Liver (tissue), 9 donors: ENCODE measurements around the gene ARFIP1. TPM values are rescaled to one million over a fixed set of nuclear protein-coding genes. Genes with fewer than 3 reads are reported as not detected.

Source experiments
- DNase-seq: peaks from one replicate; pipeline ENCODE4 v3.0.0-alpha.2; 2017; ENCODE audit warnings: low spot score
- H3K27ac ChIP-seq, 2 donors: one replicate each; pipeline ENCODE4 v1.7.0; 2013; ENCODE audit warnings: inconsistent platforms in 2 of 2, low read length in 2 of 2, control low read depth in 1 of 2, low read depth in 1 of 2, mild to moderate bottlenecking in 1 of 2
- H3K27me3 ChIP-seq, 4 donors: one replicate each; pipeline versions ENCODE4 v1.6.1 to v1.7.0; 2013; ENCODE audit warnings: low read length in 3 of 4, inconsistent platforms in 1 of 4, mild to moderate bottlenecking in 1 of 4, moderate library complexity in 1 of 4; ENCODE audit not compliant: control insufficient read depth in 4 of 4, insufficient read depth in 4 of 4
- H3K36me3 ChIP-seq, 4 donors: one replicate each; pipeline versions ENCODE4 v1.6.1 to v1.7.0; 2013; ENCODE audit warnings: low read length in 3 of 4, mild to moderate bottlenecking in 3 of 4, low read depth in 1 of 4, moderate library complexity in 1 of 4; ENCODE audit not compliant: control insufficient read depth in 4 of 4, insufficient read depth in 3 of 4
- H3K4me1 ChIP-seq, 4 donors: one replicate each; pipeline versions ENCODE4 v1.6.1 to v1.7.0; 2013; ENCODE audit warnings: low read length in 3 of 4, mild to moderate bottlenecking in 3 of 4, moderate library complexity in 1 of 4; ENCODE audit not compliant: control insufficient read depth in 4 of 4, insufficient read depth in 4 of 4
- H3K4me3 ChIP-seq, 3 donors: one replicate each; pipeline versions ENCODE4 v1.6.1 to v1.7.0; 2013; ENCODE audit warnings: low read length in 3 of 3, control low read depth in 1 of 3, low read depth in 1 of 3, mild to moderate bottlenecking in 1 of 3
- H3K9ac ChIP-seq, 2 donors: one replicate each; pipeline ENCODE4 v1.7.0; 2013; ENCODE audit warnings: low read length in 2 of 2, mild to moderate bottlenecking in 2 of 2, moderate library complexity in 2 of 2, control low read depth in 1 of 2, low read depth in 1 of 2
- H3K9me3 ChIP-seq, 4 donors: one replicate each; pipeline versions ENCODE4 v1.6.1 to v1.7.0; 2013; ENCODE audit warnings: low read length in 3 of 4; ENCODE audit not compliant: control insufficient read depth in 4 of 4
- EGR1 ChIP-seq, 2 donors: IDR thresholded peaks; 2 replicates each; pipeline ENCODE4 v1.6.1; 2016 to 2018; ENCODE audit warnings: antibody characterized with exemption in 2 of 2, low read depth in 2 of 2
- FOXA1 ChIP-seq: IDR thresholded peaks from 2 replicates; pipeline ENCODE4 v1.6.1; 2016; ENCODE audit warnings: antibody characterized with exemption
- FOXA2 ChIP-seq: IDR thresholded peaks from 2 replicates; pipeline ENCODE4 v1.6.1; 2016; ENCODE audit warnings: antibody characterized with exemption
- GABPA ChIP-seq, 2 donors: IDR thresholded peaks in 1 of 2; conservative IDR thresholded peaks in 1 of 2; 2 replicates each; pipeline ENCODE4 v1.6.1; 2016; ENCODE audit warnings: antibody characterized with exemption in 2 of 2, mild to moderate bottlenecking in 1 of 2, moderate library complexity in 1 of 2
- HNF4A ChIP-seq, 2 donors: conservative IDR thresholded peaks; 2 replicates each; pipeline ENCODE4 v1.6.1; 2016; ENCODE audit warnings: antibody characterized with exemption in 2 of 2, mild to moderate bottlenecking in 2 of 2
- HNF4G ChIP-seq: IDR thresholded peaks from 2 replicates; pipeline ENCODE4 v1.6.1; 2016; ENCODE audit warnings: antibody characterized with exemption
- NR2F2 ChIP-seq: IDR thresholded peaks from 2 replicates; pipeline ENCODE4 v1.6.1; 2016; ENCODE audit warnings: antibody characterized with exemption
- RAD21 ChIP-seq, 2 donors: IDR thresholded peaks; 2 replicates each; pipeline ENCODE4 v1.6.1; 2016; ENCODE audit warnings: antibody characterized with exemption in 2 of 2, mild to moderate bottlenecking in 2 of 2
- RXRA ChIP-seq, 2 donors: IDR thresholded peaks; 2 replicates each; pipeline ENCODE4 v1.6.1; 2017 to 2018; ENCODE audit warnings: antibody characterized with exemption in 2 of 2, mild to moderate bottlenecking in 1 of 2
- SP1 ChIP-seq: IDR thresholded peaks from 2 replicates; pipeline ENCODE4 v1.6.1; 2018; ENCODE audit warnings: antibody characterized with exemption, mild to moderate bottlenecking
- TAF1 ChIP-seq: conservative IDR thresholded peaks from 2 replicates; pipeline ENCODE4 v1.6.1; 2016; ENCODE audit warnings: antibody characterized with exemption, mild to moderate bottlenecking
- YY1 ChIP-seq: IDR thresholded peaks from 2 replicates; pipeline ENCODE4 v1.6.1; 2016; ENCODE audit warnings: antibody characterized with exemption, mild to moderate bottlenecking
- WGBS: extraction: QIAGEN DNeasy Blood & Tissue Kit; methylation state at CpG from one replicate; pipeline ENCODE4 v1.1.7; 2013; 5-methylcytosine and 5-hydroxymethylcytosine counted together
- polyA plus RNA-seq, 2 donors: library from polyadenylated mRNA; stranded (reverse) in 1 of 2; unstranded in 1 of 2; fragments of 200-250 nt in 1 of 2; fragments of >200 nt in 1 of 2; fragmentation: Nextera tagmentation in 1 of 2; extraction: Ambion mirVana in 1 of 2; gene quantifications; one replicate each; pipeline versions ENCODE4 v1.2.1 to v1.2.3, GENCODE V29; 2013 to 2015
- total RNA-seq, 2 donors: library from RNA; depleted of rRNA; stranded (reverse); fragments of >200 nt; gene quantifications; one replicate each; pipeline ENCODE4 v1.2.3, GENCODE V29; 2014
- TF ChIP-seq, protein P1 (sequence below): IDR thresholded peaks from 2 replicates; pipeline ENCODE4 v1.6.1; 2016; ENCODE audit warnings: antibody characterized with exemption, mild to moderate bottlenecking
- TF ChIP-seq, protein P2 (sequence below): IDR thresholded peaks from 2 replicates; pipeline ENCODE4 v1.6.1; 2016; ENCODE audit warnings: antibody characterized with exemption
- TF ChIP-seq, protein P3 (sequence below): IDR thresholded peaks from 2 replicates; pipeline ENCODE4 v1.6.1; 2016; ENCODE audit warnings: antibody characterized with exemption
- TF ChIP-seq, protein P4 (sequence below): IDR thresholded peaks from 2 replicates; pipeline ENCODE4 v1.6.1; 2016; ENCODE audit warnings: antibody characterized with exemption
- donor health status: healthy.
- donor health status: healthy.
- donor health status: healthy.
- donor health status: healthy.
- donor health status: healthy.

ARFIP1 gene
- total and polyA plus RNA-seq, 4 donors: 6.8 to 16.8 (median 14.9) TPM

DNA sequence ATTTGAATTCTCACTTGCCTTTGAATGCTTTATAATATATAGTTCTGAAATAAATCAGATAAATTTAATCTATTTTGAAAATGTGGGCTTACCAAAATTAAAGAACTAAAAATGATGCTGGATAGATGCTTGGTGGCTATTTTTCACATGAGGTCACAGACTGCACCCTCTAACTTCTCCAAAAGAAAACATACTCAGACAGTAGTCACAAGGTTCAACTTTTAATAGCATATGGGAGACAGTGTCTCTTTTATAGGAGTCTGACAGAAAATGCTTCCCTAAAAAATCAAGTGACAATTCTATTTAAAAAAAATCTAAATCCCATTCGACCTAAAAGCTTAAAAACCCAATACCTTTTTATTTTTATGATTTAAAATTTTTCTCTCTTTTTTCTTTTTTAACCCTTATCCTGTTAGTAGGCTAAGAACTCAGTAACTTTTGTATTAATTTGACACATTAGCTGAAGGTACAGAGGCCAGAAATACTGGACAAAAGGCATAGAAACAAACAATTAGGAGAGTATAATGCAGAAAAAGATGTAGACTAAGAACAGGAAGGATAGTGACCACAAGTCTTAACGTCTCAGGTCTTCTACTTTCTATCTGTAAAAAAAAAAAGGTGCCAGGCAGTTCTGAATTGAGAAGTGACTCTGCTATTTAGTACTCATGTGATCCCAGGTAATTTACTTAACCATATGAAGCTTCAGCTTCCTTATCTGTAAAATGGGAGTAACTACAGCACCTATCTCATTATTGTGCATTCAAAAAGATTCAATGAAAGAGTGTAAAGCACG is 7.8 kb upstream of the ARFIP1 start (continued):
- TF ChIP-seq, protein P1, sequence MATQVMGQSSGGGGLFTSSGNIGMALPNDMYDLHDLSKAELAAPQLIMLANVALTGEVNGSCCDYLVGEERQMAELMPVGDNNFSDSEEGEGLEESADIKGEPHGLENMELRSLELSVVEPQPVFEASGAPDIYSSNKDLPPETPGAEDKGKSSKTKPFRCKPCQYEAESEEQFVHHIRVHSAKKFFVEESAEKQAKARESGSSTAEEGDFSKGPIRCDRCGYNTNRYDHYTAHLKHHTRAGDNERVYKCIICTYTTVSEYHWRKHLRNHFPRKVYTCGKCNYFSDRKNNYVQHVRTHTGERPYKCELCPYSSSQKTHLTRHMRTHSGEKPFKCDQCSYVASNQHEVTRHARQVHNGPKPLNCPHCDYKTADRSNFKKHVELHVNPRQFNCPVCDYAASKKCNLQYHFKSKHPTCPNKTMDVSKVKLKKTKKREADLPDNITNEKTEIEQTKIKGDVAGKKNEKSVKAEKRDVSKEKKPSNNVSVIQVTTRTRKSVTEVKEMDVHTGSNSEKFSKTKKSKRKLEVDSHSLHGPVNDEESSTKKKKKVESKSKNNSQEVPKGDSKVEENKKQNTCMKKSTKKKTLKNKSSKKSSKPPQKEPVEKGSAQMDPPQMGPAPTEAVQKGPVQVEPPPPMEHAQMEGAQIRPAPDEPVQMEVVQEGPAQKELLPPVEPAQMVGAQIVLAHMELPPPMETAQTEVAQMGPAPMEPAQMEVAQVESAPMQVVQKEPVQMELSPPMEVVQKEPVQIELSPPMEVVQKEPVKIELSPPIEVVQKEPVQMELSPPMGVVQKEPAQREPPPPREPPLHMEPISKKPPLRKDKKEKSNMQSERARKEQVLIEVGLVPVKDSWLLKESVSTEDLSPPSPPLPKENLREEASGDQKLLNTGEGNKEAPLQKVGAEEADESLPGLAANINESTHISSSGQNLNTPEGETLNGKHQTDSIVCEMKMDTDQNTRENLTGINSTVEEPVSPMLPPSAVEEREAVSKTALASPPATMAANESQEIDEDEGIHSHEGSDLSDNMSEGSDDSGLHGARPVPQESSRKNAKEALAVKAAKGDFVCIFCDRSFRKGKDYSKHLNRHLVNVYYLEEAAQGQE: no peak
- TF ChIP-seq, protein P2, sequence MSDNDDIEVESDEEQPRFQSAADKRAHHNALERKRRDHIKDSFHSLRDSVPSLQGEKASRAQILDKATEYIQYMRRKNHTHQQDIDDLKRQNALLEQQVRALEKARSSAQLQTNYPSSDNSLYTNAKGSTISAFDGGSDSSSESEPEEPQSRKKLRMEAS: no peak
- TF ChIP-seq GABPA (IDR thresholded peaks at IDR 0.05 in 1 of 2, conservative IDR thresholded peaks at IDR 0.05 in 1 of 2): no peak
- no peak for TF ChIP-seq HNF4G
- TF ChIP-seq TAF1: no peak
- no peak for TF ChIP-seq SP1
- TF ChIP-seq FOXA2: no peak
- TF ChIP-seq RXRA (IDR thresholded peaks at IDR 0.05): no peak
- no peak for TF ChIP-seq NR2F2
- TF ChIP-seq RAD21 (IDR thresholded peaks at IDR 0.05): no peak
- TF ChIP-seq YY1: no peak
- no peak for TF ChIP-seq HNF4A (conservative IDR thresholded peaks at IDR 0.05)

- Histone ChIP-seq H3K27me3 (no peaks in the 10 kb centered on the region), H3K4me1 (no peaks in the 10 kb centered on the region), H3K27ac (no peak overlapping the region), H3K9me3 (no peaks in the 10 kb centered on the region), H3K4me3 (no peak overlapping the region), H3K36me3 (no peaks in the 10 kb centered on the region), H3K9ac (no peak overlapping the region)
- 93% methylated on average over 2 of the region's 2 CpGs for WGBS
- TF ChIP-seq, protein P2: no peak
- TF ChIP-seq RAD21 (IDR thresholded peaks at IDR 0.05): no peak
- no peak for DNase-seq
Observed at GRCh38 chr4:152773339-152773738, 6.4 kb upstream of the ARFIP1 start.

DNA sequence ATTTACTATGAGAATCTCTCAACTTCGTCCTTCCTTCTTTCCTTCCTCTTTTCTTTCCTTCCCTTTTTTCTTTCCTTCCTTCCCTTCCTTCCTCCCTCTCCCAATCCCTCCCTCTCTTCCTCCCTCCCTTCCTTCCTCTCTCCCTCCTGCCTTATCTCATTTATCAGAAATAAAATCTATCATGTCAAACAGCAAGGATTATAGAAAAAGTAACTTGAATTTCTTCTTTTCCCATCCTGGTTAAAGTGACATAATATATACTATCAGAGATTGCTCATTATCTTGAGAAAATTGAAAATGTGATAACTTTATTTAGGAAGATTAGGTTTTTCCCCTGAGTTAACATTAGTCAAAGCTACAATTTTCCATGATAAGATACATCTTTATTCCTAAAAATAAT is 5.8 kb upstream of the ARFIP1 start:
- DNase-seq: no peak
- Histone ChIP-seq H3K27me3 (no peaks in the 10 kb centered on the region), H3K4me1 (peaks cover 0 to 5% (median 4%) of the 10 kb centered on the region in 4 donors), H3K27ac (no peak overlapping the region), H3K9me3 (no peaks in the 10 kb centered on the region), H3K36me3 (no peaks in the 10 kb centered on the region), H3K9ac (no peak overlapping the region), H3K4me3 (no peak overlapping the region)
- 63% methylated on average over 1 of the region's 1 CpG for WGBS
- TF ChIP-seq, protein P3, sequence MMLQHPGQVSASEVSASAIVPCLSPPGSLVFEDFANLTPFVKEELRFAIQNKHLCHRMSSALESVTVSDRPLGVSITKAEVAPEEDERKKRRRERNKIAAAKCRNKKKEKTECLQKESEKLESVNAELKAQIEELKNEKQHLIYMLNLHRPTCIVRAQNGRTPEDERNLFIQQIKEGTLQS: no peak
- TF ChIP-seq, protein P4, sequence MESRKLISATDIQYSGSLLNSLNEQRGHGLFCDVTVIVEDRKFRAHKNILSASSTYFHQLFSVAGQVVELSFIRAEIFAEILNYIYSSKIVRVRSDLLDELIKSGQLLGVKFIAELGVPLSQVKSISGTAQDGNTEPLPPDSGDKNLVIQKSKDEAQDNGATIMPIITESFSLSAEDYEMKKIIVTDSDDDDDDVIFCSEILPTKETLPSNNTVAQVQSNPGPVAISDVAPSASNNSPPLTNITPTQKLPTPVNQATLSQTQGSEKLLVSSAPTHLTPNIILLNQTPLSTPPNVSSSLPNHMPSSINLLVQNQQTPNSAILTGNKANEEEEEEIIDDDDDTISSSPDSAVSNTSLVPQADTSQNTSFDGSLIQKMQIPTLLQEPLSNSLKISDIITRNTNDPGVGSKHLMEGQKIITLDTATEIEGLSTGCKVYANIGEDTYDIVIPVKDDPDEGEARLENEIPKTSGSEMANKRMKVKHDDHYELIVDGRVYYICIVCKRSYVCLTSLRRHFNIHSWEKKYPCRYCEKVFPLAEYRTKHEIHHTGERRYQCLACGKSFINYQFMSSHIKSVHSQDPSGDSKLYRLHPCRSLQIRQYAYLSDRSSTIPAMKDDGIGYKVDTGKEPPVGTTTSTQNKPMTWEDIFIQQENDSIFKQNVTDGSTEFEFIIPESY: no peak
- TF ChIP-seq HNF4A (conservative IDR thresholded peaks at IDR 0.05): no peak
- no peak for TF ChIP-seq GABPA (IDR thresholded peaks at IDR 0.05 in 1 of 2, conservative IDR thresholded peaks at IDR 0.05 in 1 of 2)
- no peak for TF ChIP-seq EGR1 (IDR thresholded peaks at IDR 0.05; ENCODE audit: low read depth in 2 of 2)
- no peak for TF ChIP-seq YY1
- TF ChIP-seq SP1: no peak
- TF ChIP-seq RXRA (IDR thresholded peaks at IDR 0.05): no peak
- TF ChIP-seq FOXA1: no peak
